HEK293 (cell line): Measurements from ENCODE around the gene CYCS.

Experiments used
- AEBP2 ChIP-seq: fragments of 450-650 bp; formaldehyde crosslinking; IDR thresholded peaks from 2 replicates; pipeline ENCODE4 v1.5.1; 2016; ENCODE audit warnings: missing biosample characterization, missing genetic modification characterization, borderline replicate concordance
- FEZF1 ChIP-seq: fragments of 450-650 bp; formaldehyde crosslinking; IDR thresholded peaks from 2 replicates; pipeline ENCODE4 v1.5.1; 2016; ENCODE audit warnings: missing biosample characterization, missing genetic modification characterization
- GLIS2 ChIP-seq: fragments of 450-650 bp; formaldehyde crosslinking; IDR thresholded peaks from 2 replicates; pipeline ENCODE4 v1.5.1; 2016; ENCODE audit warnings: missing biosample characterization, missing genetic modification characterization
- HOXC10 ChIP-seq: sonication (generic); formaldehyde crosslinking; IDR thresholded peaks from 2 replicates; pipeline ENCODE4 v1.8.1; 2023; ENCODE audit warnings: mild to moderate bottlenecking, missing genetic modification reagents
- IKZF3 ChIP-seq: fragments of 450-650 bp; IDR thresholded peaks from 2 replicates; pipeline ENCODE4 v1.5.0; 2018; ENCODE audit warnings: missing biosample characterization, mild to moderate bottlenecking, missing genetic modification characterization, moderate library complexity
- MEIS1 ChIP-seq: sonication (generic); formaldehyde crosslinking; IDR thresholded peaks from 2 replicates; pipeline ENCODE4 v1.8.1; 2022; ENCODE audit warnings: missing genetic modification reagents, mild to moderate bottlenecking, borderline replicate concordance
- MZF1 ChIP-seq: fragments of 450-650 bp; formaldehyde crosslinking; IDR thresholded peaks from 2 replicates; pipeline ENCODE4 v1.5.1; 2017; ENCODE audit warnings: missing biosample characterization, missing genetic modification characterization, borderline replicate concordance
- RBAK ChIP-seq: fragments of 450-650 bp; formaldehyde crosslinking; IDR thresholded peaks from 2 replicates; pipeline ENCODE4 v1.5.1; 2016; ENCODE audit warnings: missing biosample characterization, missing genetic modification characterization
- SP7 ChIP-seq: fragments of 450-650 bp; formaldehyde crosslinking; IDR thresholded peaks from 2 replicates; pipeline ENCODE4 v1.5.1; 2016; ENCODE audit warnings: missing biosample characterization, missing genetic modification characterization
- WT1 ChIP-seq: fragments of 450-650 bp; formaldehyde crosslinking; IDR thresholded peaks from 2 replicates; pipeline ENCODE4 v1.5.1; 2016; ENCODE audit warnings: missing biosample characterization, missing genetic modification characterization
- ZBTB11 ChIP-seq: fragments of 450-650 bp; formaldehyde crosslinking; conservative IDR thresholded peaks from 2 replicates; pipeline ENCODE4 v1.5.1; 2016; ENCODE audit warnings: low read depth, missing biosample characterization, missing genetic modification characterization
- ZBTB7A ChIP-seq: fragments of 450-650 bp; formaldehyde crosslinking; IDR thresholded peaks from 2 replicates; pipeline ENCODE4 v1.5.1; 2016; ENCODE audit warnings: low read depth, missing biosample characterization, missing genetic modification characterization
- ZNF140 ChIP-seq: fragments of 450-650 bp; formaldehyde crosslinking; IDR thresholded peaks from 2 replicates; pipeline ENCODE4 v1.5.1; 2016; ENCODE audit warnings: missing biosample characterization, missing genetic modification characterization
- ZNF18 ChIP-seq: fragments of 450-650 bp; formaldehyde crosslinking; IDR thresholded peaks from 2 replicates; pipeline ENCODE4 v1.5.1; 2016; ENCODE audit warnings: missing biosample characterization, missing genetic modification characterization
- ZNF184 ChIP-seq: fragments of 450-650 bp; IDR thresholded peaks from 2 replicates; pipeline ENCODE4 v1.5.1; 2018; ENCODE audit warnings: missing biosample characterization, mild to moderate bottlenecking, missing genetic modification characterization
- ZNF19 ChIP-seq: fragments of 450-650 bp; formaldehyde crosslinking; IDR thresholded peaks from 2 replicates; pipeline ENCODE4; 2016; ENCODE audit warnings: missing biosample characterization, missing genetic modification characterization, low read depth
- ZNF214 ChIP-seq: fragments of 450-650 bp; formaldehyde crosslinking; IDR thresholded peaks from 2 replicates; pipeline ENCODE4 v1.5.1; 2017; ENCODE audit warnings: missing biosample characterization, mild to moderate bottlenecking, missing genetic modification characterization, borderline replicate concordance
- ZNF23 ChIP-seq: fragments of 450-650 bp; formaldehyde crosslinking; IDR thresholded peaks from 2 replicates; pipeline ENCODE4 v1.5.1; 2016; ENCODE audit warnings: missing biosample characterization, missing genetic modification characterization, borderline replicate concordance
- ZNF274 ChIP-seq, 2 experiments: fragments of 200-500 bp in 1 of 2; fragments of 450-650 bp in 1 of 2; sonication (Bioruptor generic) in 1 of 2; formaldehyde crosslinking in 1 of 2; IDR thresholded peaks; 2 replicates each; pipeline versions ENCODE4 v1.5.1 to v1.6.1; 2014 to 2016; ENCODE audit warnings: borderline replicate concordance in 1 of 2, inconsistent platforms in 1 of 2, low read length in 1 of 2, missing biosample characterization in 1 of 2, missing genetic modification characterization in 1 of 2
- ZNF292 ChIP-seq: fragments of 450-650 bp; formaldehyde crosslinking; IDR thresholded peaks from 2 replicates; pipeline ENCODE4 v1.5.1; 2016; ENCODE audit warnings: low read depth, missing biosample characterization, missing genetic modification characterization, borderline replicate concordance
- ZNF350 ChIP-seq: fragments of 450-650 bp; formaldehyde crosslinking; IDR thresholded peaks from 2 replicates; pipeline ENCODE4 v1.5.0; 2017; ENCODE audit warnings: missing biosample characterization, mild to moderate bottlenecking, missing genetic modification characterization
- ZNF398 ChIP-seq: fragments of 450-650 bp; formaldehyde crosslinking; IDR thresholded peaks from 2 replicates; pipeline ENCODE4 v1.5.1; 2017; ENCODE audit warnings: missing biosample characterization, missing genetic modification characterization
- ZNF449 ChIP-seq: fragments of 450-650 bp; formaldehyde crosslinking; IDR thresholded peaks from 2 replicates; pipeline ENCODE4 v1.5.1; 2017; ENCODE audit warnings: missing biosample characterization, mild to moderate bottlenecking, missing genetic modification characterization, moderate library complexity
- ZNF48 ChIP-seq: fragments of 450-650 bp; formaldehyde crosslinking; IDR thresholded peaks from 2 replicates; pipeline ENCODE4 v1.5.1; 2016; ENCODE audit warnings: missing biosample characterization, missing genetic modification characterization
- ZNF521 ChIP-seq: fragments of 450-650 bp; formaldehyde crosslinking; IDR thresholded peaks from 2 replicates; pipeline ENCODE4 v1.5.1; 2017; ENCODE audit warnings: missing biosample characterization, mild to moderate bottlenecking, missing genetic modification characterization
- ZNF548 ChIP-seq: fragments of 450-650 bp; formaldehyde crosslinking; IDR thresholded peaks from 2 replicates; pipeline ENCODE4 v1.5.1; 2016; ENCODE audit warnings: missing biosample characterization, missing genetic modification characterization
- ZNF624 ChIP-seq: fragments of 450-650 bp; formaldehyde crosslinking; IDR thresholded peaks from 2 replicates; pipeline ENCODE4 v1.5.1; 2017; ENCODE audit warnings: missing biosample characterization, missing genetic modification characterization
- ZNF629 ChIP-seq: fragments of 450-650 bp; formaldehyde crosslinking; IDR thresholded peaks from 2 replicates; pipeline ENCODE4 v1.5.1; 2017; ENCODE audit warnings: missing biosample characterization, missing genetic modification characterization
- ZNF658 ChIP-seq: fragments of 450-650 bp; formaldehyde crosslinking; IDR thresholded peaks from 2 replicates; pipeline ENCODE4; 2016; ENCODE audit warnings: missing biosample characterization, missing genetic modification characterization
- ZNF670 ChIP-seq: fragments of 450-650 bp; formaldehyde crosslinking; IDR thresholded peaks from 2 replicates; pipeline ENCODE4 v1.5.1; 2016; ENCODE audit warnings: missing biosample characterization, missing genetic modification characterization, low read depth

The CYCS gene

GRCh38 chr7:25125137-25125946 is at the start of gene CYCS (continued):
- no peak for TF ChIP-seq ZBTB11 (tag by site-specific recombination)
- no peak for TF ChIP-seq IKZF3 (tag by site-specific recombination)
- TF ChIP-seq ZNF23 (tag by site-specific recombination) = no peak
- TF ChIP-seq ZNF184 = no peak
- TF ChIP-seq SP7 (tag by site-specific recombination) = peak; percentile 85
- no peak for TF ChIP-seq ZNF521
- TF ChIP-seq ZNF658 (tag by site-specific recombination) = no peak
- TF ChIP-seq ZNF629 (tag by site-specific recombination) = peak; percentile 99
- TF ChIP-seq ZNF140 (tag by site-specific recombination) = no peak
- no peak for TF ChIP-seq ZNF670 (tag by site-specific recombination)
- 0 out of 2 replicates have a peak, but pooled peaks have one; percentile 16 for TF ChIP-seq ZNF548 (tag by site-specific recombination)
- TF ChIP-seq ZNF19 (tag by site-specific recombination) = no peak
- TF ChIP-seq ZNF48 = no peak
- TF ChIP-seq RBAK = no peak
- peak; percentile 30; the same call in 1 of the 2 replicates for TF ChIP-seq ZNF449
- TF ChIP-seq FEZF1 (tag by site-specific recombination) = peak; percentile 50; the same call in 1 of the 2 replicates
- TF ChIP-seq AEBP2 (tag by site-specific recombination) = no peak
- TF ChIP-seq ZNF350 (tag by site-specific recombination) = no peak
- TF ChIP-seq MEIS1 (CRISPR knock-in tag) = no peak
- no peak for TF ChIP-seq ZBTB7A (tag by site-specific recombination)
- TF ChIP-seq HOXC10 = no peak
- no peak for TF ChIP-seq ZNF292 (tag by site-specific recombination)
- TF ChIP-seq ZNF214 (tag by site-specific recombination) = no peak
- no peak for TF ChIP-seq MZF1
- peak; percentile 34; the same call in 1 of the 2 replicates for TF ChIP-seq WT1 (tag by site-specific recombination)
- no peak for TF ChIP-seq ZNF398
- TF ChIP-seq ZNF624 (tag by site-specific recombination) = no peak
- no peak for TF ChIP-seq ZNF274 (IDR thresholded peaks at IDR 0.05; ENCODE audit: low read length)
- TF ChIP-seq ZNF274 (tag by site-specific recombination; IDR thresholded peaks at IDR 0.05; ENCODE audit: borderline replicate concordance) = no peak
- no peak for TF ChIP-seq ZNF18 (tag by site-specific recombination)
- no peak for TF ChIP-seq GLIS2
